Measurements from ENCODE around the gene CFAP61. TPM values are rescaled to one million over a fixed set of nuclear protein-coding genes. Genes with fewer than 3 reads are reported as not detected.
"Not testable (repeated sequence)": the region's sequence is repeated elsewhere in the genome, so short reads cannot be mapped to it uniquely, and the experiment has no call there.

The CFAP61 gene
- polyA plus RNA-seq, 3 donors, result 3.5 to 4.2 (median 4.0) TPM

DNA sequence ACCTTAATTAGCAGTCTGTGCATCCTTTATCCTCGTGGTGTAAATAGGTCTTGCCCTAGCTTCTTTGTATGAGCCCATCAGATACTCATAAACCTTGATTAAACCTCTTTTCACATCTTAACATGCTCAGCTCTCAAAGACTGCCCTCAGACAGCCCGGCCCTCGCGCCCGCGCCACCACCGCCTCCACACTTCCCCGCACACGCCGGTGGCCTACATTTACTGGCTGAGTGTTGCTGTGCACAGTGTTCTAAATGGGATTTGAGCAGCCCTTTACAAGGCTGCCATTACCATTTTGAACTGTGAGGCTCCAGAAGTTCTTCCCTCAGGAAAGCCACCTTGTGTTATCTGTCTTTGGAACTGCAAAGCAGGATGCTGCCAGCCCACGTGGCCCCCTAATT, 252.6 kb downstream of the CFAP61 start:
- DNase-seq (ENCODE audit: low read depth in 3 of 3, low spot score in 2 of 3), result no peak

DNA sequence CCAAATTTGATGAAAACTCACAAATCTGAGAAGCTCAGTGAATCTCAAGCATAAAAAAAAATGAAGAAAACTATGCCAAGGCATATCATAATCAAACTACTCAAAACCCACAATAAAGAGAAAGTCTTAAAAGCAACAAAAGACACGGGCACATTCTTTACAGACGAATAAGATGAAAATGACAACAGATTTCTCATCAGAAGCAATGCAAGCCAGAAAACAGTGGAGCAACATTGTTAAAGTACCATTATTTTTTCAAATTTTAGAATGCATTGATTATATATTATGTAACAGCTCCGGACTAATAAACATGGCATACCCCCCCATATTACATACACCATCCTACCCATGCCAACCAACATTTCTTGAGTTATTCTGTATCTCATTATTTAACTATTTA, 260.2 kb downstream of the CFAP61 start:
- no peak for DNase-seq (ENCODE audit: low read depth in 3 of 3, low spot score in 2 of 3)

DNA sequence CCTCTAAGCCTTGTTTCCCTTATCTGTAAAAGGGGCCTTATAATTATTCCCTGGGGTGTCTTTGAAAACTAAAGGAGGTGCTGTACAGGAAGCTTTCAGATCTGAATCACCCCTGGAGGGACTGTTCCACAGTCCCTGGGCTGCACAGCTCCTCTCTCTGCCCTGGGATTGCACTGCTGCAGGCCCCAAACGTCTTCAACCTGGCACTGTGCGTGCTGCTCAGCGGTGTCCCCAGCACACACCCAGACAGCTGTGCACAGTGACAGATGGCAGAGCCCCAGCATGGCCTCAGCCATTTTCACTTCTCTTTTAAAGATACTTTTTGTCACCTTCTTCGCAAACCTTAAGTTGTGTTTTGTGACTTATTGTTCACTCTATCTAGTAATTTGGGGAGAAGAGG, 264.9 kb downstream of the CFAP61 start:
- no peak for DNase-seq (ENCODE audit: low read depth in 3 of 3, low spot score in 2 of 3)

DNA sequence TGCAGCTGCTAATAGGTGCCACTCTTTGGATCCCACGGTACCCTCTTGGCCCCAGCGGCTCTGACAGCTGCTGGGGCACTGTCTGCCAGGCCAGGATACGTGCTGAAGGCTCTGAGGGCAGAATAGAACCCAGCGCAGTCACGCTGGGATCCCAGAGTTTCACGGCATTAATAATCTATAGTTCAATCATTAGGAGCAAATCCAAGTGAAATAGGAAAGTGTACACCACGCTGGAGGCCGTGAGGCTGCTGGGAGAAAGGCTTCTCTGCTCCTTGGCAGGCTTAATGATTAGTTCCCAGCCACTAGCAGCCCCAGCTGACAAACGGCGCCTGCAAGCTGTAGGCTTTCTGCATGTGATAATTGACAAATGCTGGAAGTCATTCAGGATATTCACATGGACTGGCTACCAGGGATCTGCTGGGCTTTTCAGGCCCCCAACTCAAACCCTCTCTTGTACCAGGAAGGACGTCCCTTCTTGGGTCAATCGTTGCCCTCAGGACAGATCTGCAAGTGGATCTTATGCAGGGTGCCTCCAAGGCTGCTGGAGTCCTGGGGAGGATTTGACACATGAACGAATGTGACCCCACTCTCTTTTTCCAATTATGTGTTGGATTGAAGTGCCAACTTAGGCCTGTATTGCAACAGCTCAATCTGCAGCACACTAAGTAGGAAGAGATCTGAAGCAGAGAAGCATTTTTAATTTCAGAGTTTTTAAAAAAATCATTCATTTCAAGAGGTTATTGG, 265.5 kb downstream of the CFAP61 start:
- DNase-seq (ENCODE audit: low read depth in 3 of 3, low spot score in 2 of 3), result no peak

- no peak for DNase-seq (ENCODE audit: low read depth in 3 of 3, low spot score in 2 of 3)
These were observed 266.2 kb downstream of the CFAP61 start for GRCh38 chr20:20318365-20319161.

GRCh38 chr20:20321134-20321533, 268.8 kb downstream of the CFAP61 start:
- DNase-seq (ENCODE audit: low read depth in 3 of 3, low spot score in 2 of 3), result no peak

GRCh38 chr20:20321917-20322316, 269.6 kb downstream of the CFAP61 start:
- no peak for DNase-seq (ENCODE audit: low read depth in 3 of 3, low spot score in 2 of 3)

- DNase-seq (ENCODE audit: low read depth in 3 of 3, low spot score in 2 of 3), result no peak
These were observed 270.6 kb downstream of the CFAP61 start for GRCh38 chr20:20322912-20323311.

- no peak for DNase-seq (ENCODE audit: low read depth in 3 of 3, low spot score in 2 of 3)
These were observed 275.4 kb downstream of the CFAP61 start for GRCh38 chr20:20327746-20328145.

GRCh38 chr20:20329564-20329963, 277.2 kb downstream of the CFAP61 start:
- no peak for DNase-seq (ENCODE audit: low read depth in 3 of 3, low spot score in 2 of 3)

DNA sequence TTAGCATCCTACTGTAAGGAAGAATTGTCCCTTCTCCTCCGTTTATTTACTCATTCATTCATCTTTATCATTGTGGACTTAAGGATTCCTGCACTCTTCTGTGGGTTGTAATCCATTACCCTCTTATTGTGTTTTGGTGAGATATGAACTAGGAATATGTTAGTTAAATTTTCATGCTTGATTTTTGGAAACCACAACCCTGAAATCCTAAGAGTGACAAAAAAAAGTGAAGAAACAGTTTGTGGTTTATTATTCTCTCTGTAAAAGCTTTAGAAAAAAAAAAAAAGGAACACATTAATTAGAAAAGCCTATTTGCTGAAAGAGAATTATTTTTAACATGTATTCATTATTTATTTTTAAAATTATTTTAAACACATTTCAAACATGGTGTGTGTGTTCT, 278.8 kb downstream of the CFAP61 start:
- no peak for DNase-seq (ENCODE audit: low read depth in 3 of 3, low spot score in 2 of 3)

DNA sequence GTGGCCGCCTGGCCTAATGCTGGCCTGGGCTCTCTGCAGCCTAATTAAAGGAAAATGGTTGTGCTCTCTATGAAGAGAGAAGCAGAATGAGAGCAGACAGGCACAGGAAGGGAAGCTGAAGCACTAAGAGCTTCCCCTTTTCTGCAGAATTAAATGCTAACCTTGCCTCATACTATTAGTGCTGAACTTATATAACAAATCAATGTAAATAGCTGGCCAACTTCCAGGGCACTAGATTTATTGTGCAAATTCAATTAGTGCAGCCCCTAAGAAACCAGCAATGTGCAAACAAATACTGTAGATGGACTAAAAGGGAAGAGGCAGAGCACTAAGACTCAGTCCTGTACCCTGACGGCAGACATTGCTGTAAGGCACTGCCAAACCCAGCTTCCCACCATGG, 279.5 kb downstream of the CFAP61 start:
- no peak for DNase-seq (ENCODE audit: low read depth in 3 of 3, low spot score in 2 of 3)

- DNase-seq (ENCODE audit: low read depth in 3 of 3, low spot score in 2 of 3), result no peak
These were observed 281.5 kb downstream of the CFAP61 start for GRCh38 chr20:20333866-20334265.

GRCh38 chr20:20334489-20334888, 282.2 kb downstream of the CFAP61 start:
- DNase-seq (ENCODE audit: low read depth in 3 of 3, low spot score in 2 of 3), result no peak

DNA sequence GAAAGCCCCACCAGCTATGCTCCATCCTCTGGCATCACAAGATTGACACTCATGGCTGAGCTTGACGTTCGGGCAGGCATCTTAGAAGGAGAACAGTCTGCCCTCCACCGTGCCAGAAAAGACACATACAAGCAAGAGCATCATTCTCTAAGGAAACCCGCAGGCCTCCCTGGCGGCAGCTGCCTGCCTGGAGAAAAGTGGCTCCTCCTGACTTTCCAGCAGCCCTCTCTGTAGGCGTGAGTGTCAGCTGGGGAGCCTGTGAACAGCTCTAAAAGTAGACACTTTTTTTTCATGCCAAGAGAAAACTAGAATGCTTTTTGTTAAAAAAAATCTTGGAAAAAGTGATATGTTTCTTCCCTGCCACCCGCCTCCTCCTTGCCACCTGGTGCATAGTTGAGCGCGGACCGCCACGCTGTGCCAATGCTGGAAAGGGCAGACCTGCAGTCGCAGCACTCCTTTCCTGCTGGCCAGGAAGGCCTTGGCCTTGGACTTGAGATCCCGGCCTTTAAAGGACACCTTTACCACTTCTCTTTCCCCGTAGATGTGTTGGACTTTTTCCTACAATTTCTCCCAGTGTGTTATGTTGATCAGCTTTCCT, 285.9 kb downstream of the CFAP61 start:
- DNase-seq (ENCODE audit: low read depth in 3 of 3, low spot score in 2 of 3), result no peak

DNA sequence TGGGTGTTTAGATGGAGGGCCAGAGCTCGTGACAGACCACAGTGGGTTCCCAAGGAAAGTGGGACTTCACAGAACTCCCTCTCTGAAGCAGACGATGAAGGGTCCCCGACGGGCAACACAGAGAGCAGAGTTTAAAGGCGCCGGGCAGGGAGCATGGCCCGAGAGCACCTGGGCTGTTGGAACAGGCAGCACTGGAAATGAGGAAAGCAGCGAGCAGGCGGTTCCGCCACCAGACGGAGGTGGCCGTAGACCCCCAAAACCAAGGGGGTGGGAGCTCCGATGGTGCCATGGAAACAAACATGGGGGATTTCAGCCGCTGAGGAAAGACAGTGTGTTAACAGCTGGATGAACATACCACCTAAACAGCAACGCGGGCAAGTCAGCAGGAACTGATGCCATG, 288.1 kb downstream of the CFAP61 start:
- no peak for DNase-seq (ENCODE audit: low read depth in 3 of 3, low spot score in 2 of 3)

- no peak for DNase-seq (ENCODE audit: low read depth in 3 of 3, low spot score in 2 of 3)
These were observed 289.0 kb downstream of the CFAP61 start for GRCh38 chr20:20341371-20341770.

DNA sequence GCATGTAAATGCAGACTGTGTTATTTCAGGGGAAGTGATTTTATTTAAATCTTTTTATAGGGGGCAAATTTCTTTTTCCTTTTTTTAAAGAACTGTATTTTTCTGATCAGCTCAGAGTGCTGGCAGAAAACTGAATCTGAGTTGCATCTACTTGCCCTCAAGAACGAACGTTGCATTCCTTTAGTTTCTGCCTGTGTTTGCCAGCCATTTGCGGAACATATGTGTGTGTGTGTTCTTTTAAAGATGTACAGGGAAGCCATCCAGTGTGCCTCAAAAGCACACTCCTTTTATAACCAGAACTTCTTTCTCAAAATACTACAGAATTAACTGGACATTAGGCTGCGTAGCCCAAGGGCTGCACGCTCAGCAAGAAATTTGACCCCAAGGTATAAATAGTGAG, 289.7 kb downstream of the CFAP61 start:
- DNase-seq (ENCODE audit: low read depth in 3 of 3, low spot score in 2 of 3), result no peak

DNA sequence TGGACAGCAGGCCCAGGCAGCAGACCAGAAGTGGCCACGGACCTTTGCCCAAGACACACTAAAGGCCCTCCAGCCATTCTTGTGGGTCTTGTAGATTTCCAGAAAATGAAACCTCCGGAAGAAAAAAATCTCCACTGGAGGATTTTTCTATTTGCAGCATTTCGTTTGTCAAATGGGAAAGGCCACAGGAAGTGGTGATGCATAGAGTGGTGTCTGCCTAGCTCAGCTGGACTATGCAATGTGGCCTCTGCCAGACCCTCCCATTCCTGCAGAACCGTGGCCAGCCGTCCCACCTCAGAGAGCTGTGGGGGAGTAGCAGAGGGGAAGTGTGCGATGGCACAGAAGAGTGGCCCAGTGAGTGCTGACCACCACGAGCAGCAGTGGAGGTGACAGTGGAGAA, 291.6 kb downstream of the CFAP61 start:
- no peak for DNase-seq (ENCODE audit: low read depth in 3 of 3, low spot score in 2 of 3)

GRCh38 chr20:20344476-20344875, 292.1 kb downstream of the CFAP61 start:
- DNase-seq (ENCODE audit: low read depth in 3 of 3, low spot score in 2 of 3), result no peak

DNA sequence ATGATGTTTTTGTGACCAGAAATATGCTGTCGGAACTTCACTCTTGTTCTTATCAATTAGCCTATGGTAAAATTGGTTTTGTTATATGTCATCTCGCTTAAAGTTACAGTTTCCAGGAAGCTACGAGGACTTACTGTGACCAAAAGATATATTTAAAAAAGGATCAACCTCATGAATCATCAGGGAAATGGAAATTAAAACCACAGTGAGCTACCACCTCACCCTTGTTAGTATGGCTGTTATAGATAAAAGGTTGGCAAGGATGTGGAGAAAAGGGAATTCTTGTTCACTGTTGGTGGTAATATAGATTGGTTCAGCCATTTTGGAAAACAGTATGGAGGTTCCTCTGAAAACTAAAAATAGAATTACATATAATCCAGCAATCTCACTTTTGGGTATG, 301.2 kb downstream of the CFAP61 start:
- no peak for DNase-seq (ENCODE audit: low read depth in 3 of 3, low spot score in 2 of 3)

DNA sequence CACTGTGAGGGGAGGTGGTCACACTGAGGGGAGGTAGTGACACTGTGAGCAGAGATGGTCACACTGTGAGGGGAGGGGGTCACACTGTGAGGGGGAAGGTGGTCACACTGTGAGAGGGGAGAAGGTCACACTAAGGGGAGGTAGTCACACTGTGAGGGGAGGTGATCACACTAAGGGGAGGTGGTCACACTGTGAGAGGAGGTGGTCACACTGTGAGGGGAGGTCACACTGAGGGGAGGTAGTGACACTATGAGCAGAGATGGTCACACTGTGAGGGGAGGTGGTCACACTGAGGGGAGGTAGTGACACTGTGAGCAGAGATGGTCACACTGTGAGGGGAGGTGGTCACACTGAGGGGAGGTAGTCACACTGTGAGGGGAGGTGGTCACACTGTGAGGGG, 303.2 kb downstream of the CFAP61 start:
- DNase-seq (ENCODE audit: low read depth in 3 of 3, low spot score in 2 of 3), result not testable (repeated sequence)

Data from right renal cortex interstitium (tissue), 3 donors.